Muscle layer of colon (tissue), 2 donors: ENCODE data around the gene GABRA6.

Experiments used
- H3K27ac ChIP-seq: one replicate; pipeline ENCODE4 v1.7.0; 2013; ENCODE audit warnings: low read depth, mild to moderate bottlenecking, low read length, moderate library complexity
- H3K27me3 ChIP-seq, 2 donors: one replicate each; pipeline ENCODE4 v1.7.0; 2013; ENCODE audit warnings: low read length in 2 of 2, mild to moderate bottlenecking in 2 of 2; ENCODE audit not compliant: insufficient read depth in 2 of 2, control insufficient read depth in 1 of 2
- H3K36me3 ChIP-seq: one replicate; pipeline ENCODE4 v1.7.0; 2013; ENCODE audit warnings: mild to moderate bottlenecking, low read length; ENCODE audit not compliant: insufficient read depth
- H3K4me1 ChIP-seq: one replicate; pipeline ENCODE4 v1.7.0; 2013; ENCODE audit warnings: mild to moderate bottlenecking, low read length; ENCODE audit not compliant: insufficient read depth
- H3K4me3 ChIP-seq, 2 donors: one replicate each; pipeline ENCODE4 v1.7.0; 2013; ENCODE audit warnings: low read length in 2 of 2, low read depth in 1 of 2, mild to moderate bottlenecking in 1 of 2, moderate library complexity in 1 of 2
- H3K9ac ChIP-seq: one replicate; pipeline ENCODE4 v1.7.0; 2013; ENCODE audit warnings: low read length
- H3K9me3 ChIP-seq: one replicate; pipeline ENCODE4 v1.7.0; 2013; ENCODE audit warnings: mild to moderate bottlenecking, low read length
- donor health status: abdominal sarcoma.
- donor health status: Adenocarcinoma of cecum.

Gene GABRA6

GRCh38 chr5:161751265-161751664, 65.7 kb downstream of the GABRA6 start:
- H3K27me3 ChIP-seq: no peaks in the 10 kb centered on the region
- H3K4me1 ChIP-seq: no peaks in the 10 kb centered on the region
- H3K27ac ChIP-seq: no peak overlapping the region
- H3K9me3 ChIP-seq: no peaks in the 10 kb centered on the region
- no peak overlapping the region for H3K9ac ChIP-seq
- no peaks in the 10 kb centered on the region for H3K36me3 ChIP-seq
- H3K4me3 ChIP-seq: no peak overlapping the region
